ENCODE results near the gene STK4.

The STK4 gene

DNA sequence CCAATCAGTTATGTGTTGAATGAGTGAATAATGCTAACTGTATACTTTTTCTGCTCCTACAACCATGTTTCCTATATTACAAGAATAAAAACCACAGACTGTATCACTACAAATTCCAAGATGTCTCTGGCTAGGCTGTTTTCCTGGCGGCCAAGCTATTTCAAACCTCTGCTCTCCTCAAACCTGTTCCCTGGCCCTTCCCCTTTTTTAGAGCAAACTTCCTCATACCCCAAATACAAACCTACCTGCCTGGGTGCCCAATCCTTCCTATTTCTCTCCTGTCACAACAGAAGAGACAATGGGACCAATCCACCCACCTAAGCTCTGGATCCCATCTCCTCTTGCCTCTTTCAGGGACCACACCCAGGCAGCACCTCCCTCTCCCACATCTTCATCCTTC is 13.6 kb upstream of the STK4 start:
- DNase-seq (ENCODE audit: low read depth in 2 of 3, low spot score in 1 of 3): no peak

DNA sequence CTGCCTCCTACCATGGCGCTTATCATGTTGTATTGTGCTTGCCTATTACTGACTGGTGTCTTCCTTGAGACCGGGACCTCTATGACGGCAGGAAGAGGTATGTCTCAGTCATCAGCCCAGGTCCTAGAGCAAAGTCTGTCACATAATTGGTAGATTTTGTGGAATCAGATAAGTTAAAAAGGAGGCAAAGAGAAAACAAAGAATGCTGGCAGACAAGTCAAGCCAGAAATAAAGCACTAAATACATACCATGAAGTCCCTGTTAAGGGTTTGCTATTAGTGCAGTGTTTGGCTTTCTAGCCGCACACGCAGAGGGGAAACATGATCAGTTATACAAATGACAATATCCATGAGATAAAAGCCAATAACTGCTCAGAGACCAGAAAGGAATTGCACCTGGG is 12.1 kb upstream of the STK4 start:
- no peak for DNase-seq (ENCODE audit: low read depth in 2 of 3, low spot score in 1 of 3)

DNA sequence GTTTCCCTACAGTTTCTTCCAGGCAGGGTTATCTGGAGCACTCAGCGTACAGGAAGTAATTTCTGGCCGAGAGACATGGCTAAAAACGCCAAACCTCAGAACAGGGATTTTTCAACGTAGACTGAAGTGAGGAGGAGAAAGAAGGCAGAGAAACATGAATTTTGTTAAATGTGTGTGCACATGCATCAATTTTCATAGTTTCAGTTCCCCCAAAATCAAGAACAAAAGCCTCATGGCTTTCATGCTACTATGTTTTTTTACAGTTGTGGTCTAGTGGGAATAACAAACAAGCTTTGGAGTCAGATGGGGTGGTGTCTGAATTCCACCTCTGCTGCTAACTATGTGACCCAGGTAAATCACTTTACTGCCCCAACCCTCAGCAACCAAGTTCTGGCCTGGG is 11.0 kb upstream of the STK4 start:
- DNase-seq (ENCODE audit: low read depth in 2 of 3, low spot score in 1 of 3): no peak

DNA sequence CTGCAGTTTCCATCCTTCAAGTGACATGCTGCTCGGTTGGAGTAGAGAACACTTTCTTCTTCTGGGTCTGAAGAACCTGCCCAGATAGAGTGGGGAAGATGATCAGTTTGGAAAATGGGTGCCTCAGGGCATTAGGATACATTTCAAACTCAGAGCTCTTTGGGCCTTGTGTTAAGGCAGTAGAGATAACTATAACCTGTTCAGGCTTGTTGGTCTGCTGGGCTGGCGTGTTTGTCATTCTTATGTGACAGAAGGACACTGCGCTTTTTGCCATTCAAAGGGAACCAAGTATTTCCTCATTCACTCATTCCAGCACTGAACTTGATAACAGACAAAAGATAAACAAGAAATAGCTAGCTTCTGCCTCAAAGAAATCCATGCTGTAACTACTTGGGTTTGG is 9.9 kb upstream of the STK4 start:
- no peak for DNase-seq (ENCODE audit: low read depth in 2 of 3, low spot score in 1 of 3)

DNA sequence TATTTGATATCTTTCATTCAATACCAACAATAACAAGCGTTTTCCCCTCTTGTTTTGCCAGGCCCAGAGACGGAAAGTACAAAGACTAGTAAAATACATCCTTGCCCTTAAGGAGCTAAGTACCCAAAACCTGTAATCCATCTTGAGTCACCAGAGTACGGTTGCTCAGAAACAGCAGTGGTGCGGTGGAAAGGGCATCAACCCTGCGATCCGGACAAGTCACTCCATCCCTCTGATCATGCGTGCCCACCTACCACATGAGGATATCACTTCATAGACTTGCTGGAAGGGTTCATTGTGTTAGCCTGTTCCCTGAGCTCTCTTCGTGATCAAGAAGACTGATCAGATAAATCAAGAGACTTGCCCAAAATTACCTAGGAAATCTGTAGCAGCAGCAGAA is 8.0 kb upstream of the STK4 start:
- no peak for DNase-seq (ENCODE audit: low read depth in 2 of 3, low spot score in 1 of 3)

DNA sequence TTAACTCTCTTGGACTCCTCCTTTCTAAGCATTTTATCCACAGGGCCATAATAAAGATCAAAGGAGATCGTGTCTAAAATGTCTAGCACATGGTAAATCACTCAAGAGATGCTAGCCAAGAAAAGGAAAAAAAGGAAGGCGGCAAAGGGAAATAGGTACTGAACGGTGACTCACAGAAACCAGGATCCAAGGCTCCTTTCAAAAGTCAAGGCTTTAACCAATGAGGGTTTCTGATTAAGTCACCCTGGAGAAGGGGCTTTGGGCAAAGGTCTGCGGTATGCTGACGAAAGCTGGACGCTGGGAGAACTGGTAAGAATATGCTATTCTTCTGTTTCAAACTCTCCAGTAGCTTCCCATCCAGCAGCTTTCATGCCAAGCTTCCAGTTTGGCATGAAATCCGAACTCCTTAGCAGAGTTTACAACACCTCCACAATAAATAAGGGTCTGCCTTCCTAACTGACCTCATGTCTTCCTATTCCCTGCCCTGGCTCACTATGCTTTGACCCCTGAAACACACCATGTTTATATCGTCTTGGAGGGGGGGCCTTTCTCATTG is 7.2 kb upstream of the STK4 start:
- peak in 1 of 3 donors; percentile 40 for DNase-seq (ENCODE audit: low read depth in 2 of 3, low spot score in 1 of 3)

DNA sequence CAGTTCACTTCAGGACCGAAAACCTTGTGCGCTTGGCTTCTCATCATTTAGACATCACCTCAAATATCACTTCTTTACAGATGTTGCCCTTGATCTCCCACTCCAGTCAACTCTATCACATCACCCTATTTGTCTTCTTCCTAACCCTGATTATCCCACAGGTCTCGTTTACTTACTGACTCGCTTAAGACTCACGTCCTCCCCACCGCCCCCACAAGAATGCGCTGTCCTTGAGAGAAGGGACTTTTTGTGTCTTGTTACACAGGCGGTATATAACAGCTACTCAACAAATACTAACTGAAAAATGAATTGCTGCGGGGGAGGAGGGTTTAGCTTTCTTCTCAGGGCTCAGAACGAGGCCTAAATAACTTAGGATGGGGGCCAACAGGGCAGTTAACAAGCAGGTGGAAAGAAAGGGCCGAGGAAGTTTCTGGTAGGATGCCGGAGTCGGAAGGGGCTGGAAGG is 6.6 kb upstream of the STK4 start:
- DNase-seq (ENCODE audit: low read depth in 2 of 3, low spot score in 1 of 3): peak; percentile 62 to 68 (median 65)

DNA sequence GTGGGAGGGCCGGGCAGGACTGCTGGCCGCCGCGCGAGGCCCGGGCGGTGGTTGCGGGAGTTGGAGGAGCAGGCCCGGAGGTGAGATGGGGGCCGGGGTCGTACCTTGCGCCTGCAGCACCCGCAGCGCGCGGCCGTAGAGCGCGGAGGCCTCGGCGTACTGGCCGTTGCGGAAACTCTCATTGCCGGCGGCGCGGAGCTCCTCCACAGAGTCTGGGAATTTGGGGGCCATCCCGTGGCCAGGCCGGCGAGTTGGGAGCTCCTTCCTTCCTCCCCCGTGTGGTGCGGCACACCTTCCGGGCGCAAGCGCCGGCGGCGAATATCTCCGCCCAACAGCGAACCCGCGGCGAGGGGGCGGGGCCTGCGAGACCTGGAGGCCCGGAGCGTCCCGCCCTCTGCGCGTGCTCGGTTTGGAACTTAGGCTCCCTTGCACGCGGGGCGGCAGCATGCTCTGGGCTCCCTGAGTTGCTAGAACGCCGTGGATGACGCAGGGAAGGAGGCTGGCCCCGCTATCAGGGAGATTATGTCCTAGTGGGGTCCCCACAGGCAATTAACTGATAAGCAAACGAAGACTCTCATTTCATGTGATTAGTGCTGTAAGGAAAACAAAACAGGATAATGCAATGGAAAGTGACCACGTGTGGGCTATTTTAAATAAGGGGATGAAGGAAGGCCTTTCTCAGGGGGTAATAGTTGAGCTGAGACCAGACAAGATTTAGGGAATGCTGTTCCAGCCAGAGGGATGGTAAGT is 6.0 kb upstream of the STK4 start, which contains the start of gene TOMM34:
TOMM34 (minus strand) TSS at position 295 of the 750 bp plus-strand sequence; CDS start at position 231, 64 bp downstream.
- peak; percentile 90 to 97 (median 91) for DNase-seq (ENCODE audit: low read depth in 2 of 3, low spot score in 1 of 3)

DNA sequence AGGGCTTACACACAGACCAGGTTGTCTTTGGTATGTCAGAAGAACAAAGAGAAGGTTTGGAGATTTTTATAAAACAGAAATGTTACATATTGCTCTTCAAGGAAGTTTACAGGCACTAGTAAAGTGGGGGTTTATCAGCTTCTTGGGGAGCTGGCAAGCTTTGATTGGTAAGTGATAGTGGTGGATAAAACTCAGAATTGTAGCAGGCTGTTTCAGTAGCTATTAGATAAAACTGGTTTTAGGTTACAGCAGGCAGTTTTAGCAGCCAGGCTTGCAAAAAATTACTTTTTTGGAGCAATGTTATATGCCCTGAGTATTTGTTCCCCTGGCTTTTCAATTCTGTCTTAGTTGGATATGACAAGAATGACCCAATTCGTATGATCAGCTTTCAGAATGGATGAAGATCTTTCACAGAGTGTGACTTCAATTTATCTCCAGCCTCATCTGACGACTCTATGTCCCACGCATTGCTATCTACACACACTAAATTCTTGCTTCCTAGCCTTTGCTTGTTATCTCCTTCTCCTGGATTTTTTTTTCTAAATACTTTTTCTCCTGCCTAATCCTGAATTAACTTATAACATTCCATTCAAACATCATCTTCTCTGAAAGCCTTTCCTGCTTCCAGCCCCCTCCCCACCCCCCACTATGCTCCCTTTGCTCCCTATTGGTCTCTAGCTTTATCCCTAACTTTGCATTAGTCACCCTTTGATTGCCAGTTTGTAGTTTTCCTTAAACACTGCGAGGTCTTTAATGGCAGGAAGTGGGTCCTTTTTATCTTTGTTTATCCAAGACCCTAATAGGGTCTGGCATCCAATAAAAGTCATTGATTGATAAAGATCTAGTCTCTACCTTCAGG is 5.1 kb upstream of the STK4 start:
- DNase-seq (ENCODE audit: low read depth in 2 of 3, low spot score in 1 of 3): no peak

DNA sequence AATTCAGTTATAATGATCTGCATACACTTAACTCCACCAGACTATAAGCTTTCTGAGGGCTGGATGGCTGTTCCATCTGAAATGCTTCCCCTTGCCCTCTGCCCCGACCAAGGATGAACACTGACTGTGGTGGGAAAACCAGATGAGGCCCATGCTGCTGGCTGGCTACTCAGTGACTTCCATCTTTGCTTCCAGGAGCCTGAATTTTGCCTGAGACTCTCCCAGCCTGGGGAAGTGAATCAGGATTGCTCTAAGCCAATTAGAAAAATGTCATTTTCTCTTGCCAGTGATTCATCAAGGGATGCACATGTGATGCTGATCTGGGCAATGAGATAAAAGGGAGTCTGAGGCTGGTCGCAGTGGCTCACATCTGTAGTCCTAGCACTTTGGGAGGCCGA is 4.4 kb upstream of the STK4 start:
- no peak for DNase-seq (ENCODE audit: low read depth in 2 of 3, low spot score in 1 of 3)

DNA sequence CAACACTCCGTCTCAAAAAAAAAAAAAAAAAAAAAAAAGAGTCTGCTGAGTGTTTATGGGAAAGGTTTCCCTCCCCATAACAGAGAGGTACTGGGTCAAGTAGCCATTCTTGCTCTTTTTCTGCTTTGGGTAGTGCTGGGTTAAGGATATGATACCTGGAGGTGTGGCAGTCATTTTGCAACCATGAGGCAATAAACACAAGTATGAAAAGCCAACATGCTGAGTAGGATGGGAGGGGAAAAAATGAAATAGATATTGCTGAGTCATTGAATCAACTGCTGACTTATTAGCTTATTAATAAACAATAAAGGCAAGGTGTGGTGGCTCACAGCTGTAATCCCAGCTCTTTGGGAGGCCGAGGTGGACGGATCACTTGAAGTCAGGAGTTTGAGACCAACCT is 3.8 kb upstream of the STK4 start:
- DNase-seq (ENCODE audit: low read depth in 2 of 3, low spot score in 1 of 3): no peak

DNA sequence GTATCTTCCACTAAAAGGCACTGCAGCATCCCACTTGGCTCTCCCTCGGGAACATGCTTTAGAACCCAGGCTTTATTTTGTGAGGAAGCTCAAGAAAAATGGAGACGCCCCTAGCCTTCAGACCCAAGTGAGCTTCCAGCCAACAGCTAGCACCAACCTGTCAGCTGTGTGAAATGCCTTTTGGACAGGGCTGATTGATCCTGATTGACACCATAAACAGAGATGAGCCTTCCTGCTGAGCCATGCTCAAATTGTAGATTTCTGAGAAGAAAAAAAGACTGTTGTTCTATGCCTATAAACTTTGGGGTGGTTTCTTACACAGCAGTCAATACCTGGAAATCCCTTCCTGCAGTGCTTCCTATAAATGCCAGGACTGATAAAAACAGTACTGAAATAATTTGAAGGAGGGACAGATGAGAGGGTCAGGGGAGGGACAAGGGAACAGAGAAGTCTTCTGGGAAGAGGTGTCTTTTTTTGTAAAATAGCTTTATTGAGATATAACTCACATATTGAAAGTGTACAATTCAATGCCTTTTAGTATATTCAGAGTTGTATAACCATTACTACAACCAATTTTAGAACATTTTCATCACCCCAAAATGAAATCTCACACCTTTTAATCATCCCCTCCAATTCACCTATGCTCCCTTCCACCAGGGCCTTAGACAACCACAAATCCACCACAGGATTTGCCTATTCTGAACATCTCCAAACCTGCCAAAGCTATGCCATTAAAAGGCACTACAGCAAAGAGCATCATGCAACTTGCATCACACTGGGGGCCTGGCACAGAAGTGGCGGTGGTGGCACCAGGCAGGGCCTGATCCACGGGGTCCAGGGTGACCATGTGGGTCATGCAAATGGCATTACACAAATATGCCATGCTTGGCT is 2.7 kb upstream of the STK4 start:
- no peak for DNase-seq (ENCODE audit: low read depth in 2 of 3, low spot score in 1 of 3)

DNA sequence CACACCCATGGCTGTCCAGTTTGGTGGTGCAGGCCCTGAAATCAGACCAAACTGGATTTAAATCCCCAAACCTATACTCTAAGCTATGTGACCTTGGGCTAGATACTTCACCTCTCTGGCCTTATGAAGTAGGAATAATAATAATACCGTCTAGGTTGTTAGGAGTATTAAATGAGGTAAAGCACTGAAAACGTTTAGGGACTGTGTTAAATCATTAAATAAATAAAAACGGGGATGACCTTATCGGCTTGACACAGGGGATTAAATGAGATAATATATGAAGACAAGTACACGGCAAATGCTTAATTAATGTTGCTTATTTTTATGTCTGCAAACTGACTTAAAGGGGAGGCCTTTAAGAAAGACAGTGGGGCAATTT is 672 bp upstream of the STK4 start:
- no peak for DNase-seq (ENCODE audit: low read depth in 2 of 3, low spot score in 1 of 3)

DNA sequence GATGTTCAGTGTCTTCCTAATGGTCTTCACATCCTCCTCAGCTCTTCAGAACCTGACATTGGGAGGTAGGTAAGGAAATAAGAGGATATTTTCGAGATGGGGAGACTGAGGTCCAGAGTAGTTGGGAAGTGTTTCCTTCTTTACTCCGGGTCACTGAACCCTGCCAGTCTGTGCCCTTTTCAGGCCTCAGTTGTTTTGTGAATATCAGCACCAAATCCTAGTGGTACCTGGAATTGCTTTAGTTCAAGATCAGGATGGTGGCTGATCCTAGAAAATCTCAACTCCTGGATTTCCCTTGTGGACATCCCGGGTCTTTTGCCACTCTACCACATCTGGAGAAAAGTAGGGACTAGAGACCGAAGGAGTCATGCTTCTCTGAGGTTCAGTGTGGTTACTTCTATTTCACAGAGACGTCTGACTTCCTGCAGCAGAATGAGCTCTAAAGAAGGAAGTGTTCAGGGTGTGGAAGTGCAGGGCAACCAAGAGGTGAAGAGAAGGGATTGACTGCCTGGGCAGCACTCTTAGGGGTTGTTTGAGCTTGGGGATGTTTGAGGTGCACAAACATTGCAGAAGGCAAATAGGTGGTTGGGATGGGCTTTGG is 995 bp downstream of the STK4 start:
- no peak for DNase-seq (ENCODE audit: low read depth in 2 of 3, low spot score in 1 of 3)

DNA sequence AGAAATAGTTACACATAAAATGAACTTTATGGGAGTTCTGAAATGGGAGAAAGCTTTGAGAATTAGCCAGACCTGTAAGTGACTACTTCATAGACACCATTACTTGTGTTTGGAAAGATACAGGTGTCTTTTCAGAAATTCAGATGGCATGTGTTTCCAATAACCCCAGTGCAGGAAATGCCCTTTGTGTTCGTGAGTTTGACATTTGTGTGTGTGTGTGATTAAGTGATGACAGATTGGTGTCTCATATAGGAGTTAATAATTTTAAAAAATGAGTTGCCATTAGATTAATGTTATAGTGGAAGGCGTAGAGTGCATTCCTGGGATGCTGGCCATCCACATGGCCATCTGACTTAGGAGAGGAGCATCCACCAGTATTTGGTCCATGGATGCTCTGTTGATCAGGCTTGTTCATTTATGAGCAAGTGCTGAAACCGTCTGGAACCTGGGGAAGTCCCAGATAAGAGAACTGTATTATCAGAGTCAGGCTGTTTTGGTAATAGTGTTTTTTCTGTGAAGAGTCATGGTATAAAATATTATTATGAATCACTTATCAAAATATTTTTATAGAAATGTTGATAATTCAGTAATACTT is 3.1 kb downstream of the STK4 start:
- DNase-seq (ENCODE audit: low read depth in 2 of 3, low spot score in 1 of 3): no peak

DNA sequence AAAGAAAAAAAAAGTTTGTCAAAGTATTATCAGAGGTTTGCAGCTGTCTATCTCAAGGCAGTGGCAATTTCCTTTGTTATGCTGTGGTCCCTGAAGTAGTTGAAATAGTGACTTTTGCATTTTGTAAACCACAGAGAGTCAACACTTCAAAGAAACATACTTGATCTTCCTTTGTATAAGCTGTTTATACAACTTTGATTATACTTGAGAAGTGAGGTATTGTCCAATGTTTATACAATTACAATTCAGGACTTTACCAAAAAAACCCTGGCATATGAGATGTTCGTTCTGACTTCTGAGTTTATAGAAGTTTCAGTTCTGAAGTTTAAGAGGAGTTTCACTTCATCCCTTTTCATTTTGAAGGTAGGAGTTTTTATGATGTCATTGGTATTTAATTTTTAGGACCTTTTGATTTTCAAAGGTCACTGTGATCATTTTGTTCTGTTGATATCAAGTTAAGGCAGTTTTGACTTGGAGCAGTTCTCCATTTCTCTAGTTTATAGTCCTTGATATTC is 4.0 kb downstream of the STK4 start:
- DNase-seq (ENCODE audit: low read depth in 2 of 3, low spot score in 1 of 3): no peak

DNA sequence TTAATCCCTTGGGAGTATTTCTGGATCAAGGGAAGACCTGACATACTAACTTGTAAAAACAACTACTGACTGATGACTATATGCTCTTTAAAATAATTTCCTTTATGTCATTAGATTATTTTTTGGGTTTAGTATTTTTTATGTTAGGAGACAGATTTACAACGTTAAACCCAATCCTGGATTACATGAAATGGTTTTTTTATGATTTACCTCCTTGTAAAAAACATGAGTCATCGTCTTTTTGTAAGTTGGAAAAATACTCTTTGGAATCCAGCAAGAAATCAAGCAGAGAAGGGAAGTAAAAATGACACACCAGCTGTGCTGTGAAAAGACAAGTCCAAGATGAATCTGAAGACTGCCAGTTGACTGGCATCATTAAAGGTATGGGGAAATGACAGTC is 6.7 kb downstream of the STK4 start:
- DNase-seq (ENCODE audit: low read depth in 2 of 3, low spot score in 1 of 3): no peak

DNA sequence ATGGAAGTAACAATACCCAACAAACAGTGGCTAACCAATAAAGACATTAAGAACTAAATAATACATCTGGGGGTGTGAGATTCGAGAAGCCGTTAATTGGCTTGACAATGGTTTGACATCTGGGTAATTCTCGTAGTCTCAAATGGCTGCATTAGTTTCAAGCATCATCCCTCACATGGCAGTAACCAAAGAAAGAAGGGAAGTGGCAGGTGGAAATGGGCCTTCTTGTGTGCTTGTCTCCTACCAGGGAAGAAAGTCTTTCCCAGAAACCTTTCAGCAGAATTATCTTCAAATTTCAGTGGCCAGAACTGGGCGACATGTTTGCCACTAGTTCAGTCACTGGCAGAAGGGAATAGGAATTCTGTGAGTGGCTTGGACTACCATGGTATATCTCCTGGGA is 10.4 kb downstream of the STK4 start:
- DNase-seq (ENCODE audit: low read depth in 2 of 3, low spot score in 1 of 3): no peak

DNA sequence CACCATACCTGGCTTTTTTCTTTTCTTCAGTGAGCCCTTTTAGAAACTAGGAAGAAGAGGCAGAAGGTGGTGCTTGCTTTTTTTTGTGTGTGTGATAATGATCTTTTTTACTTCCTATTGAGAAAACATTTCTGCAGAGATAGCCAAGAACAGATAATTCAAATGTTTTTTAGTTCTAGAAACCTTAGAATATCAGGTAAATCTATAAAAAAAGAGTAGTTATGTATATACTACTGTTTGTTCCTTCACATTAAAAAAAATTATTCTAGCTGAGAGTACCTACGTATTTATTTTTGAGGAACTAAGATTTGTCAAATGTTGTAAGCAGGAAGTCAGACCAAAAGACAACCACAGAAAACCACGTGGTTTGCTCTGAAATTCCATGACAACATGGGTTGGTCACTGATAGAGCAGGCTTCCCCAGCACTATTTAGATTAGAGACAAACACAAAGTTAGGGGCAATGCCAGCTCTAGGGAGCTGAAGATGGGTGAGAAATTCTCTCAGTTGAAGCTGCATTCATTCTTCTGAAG is 12.8 kb downstream of the STK4 start:
- DNase-seq (ENCODE audit: low read depth in 2 of 3, low spot score in 1 of 3): peak in 1 of 3 donors; percentile 57

All from stimulated activated CD4-positive, alpha-beta T cell treated with anti-CD3 and anti-CD28 coated beads, Interleukin-12 subunit alpha, Interleukin-12 subunit beta, amount 100 ng/mL, for 48 hours (primary cell).